SK-N-SH (cell line): ENCODE measurements around the gene EPHB2. TPM values are rescaled to one million over a fixed set of nuclear protein-coding genes. Genes with fewer than 3 reads are reported as not detected.

Source experiments
- CTCF ChIA-PET: fragments of 300-600, 350-600 bp; formaldehyde crosslinking; extraction: SDS; loops from one replicate; lab custom pipeline; 2021; lab: Yijun Ruan, JAX
- POLR2A ChIA-PET: fragments of 350-600 bp; sonication (Branson Sonifier 250); formaldehyde crosslinking; extraction: SDS; loops from one replicate; lab custom pipeline; 2020; ENCODE audit warnings: antibody characterized with exemption, inconsistent platforms; lab: Yijun Ruan, JAX
- DNase-seq: peaks from one replicate; pipeline ENCODE4 v3.0.0; 2012
- H2AFZ ChIP-seq: fragments of 200-600 bp; sonication (generic); 2 replicates; pipeline ENCODE4 v1.8.1; 2016; ENCODE audit warnings: antibody characterized with exemption, mild to moderate bottlenecking, low read depth
- H3F3A ChIP-seq: fragments of 200-600 bp; sonication (generic); replicated peaks from 2 replicates; pipeline ENCODE3; 2016; ENCODE audit warnings: antibody characterized with exemption, mild to moderate bottlenecking; ENCODE audit not compliant: insufficient read depth
- H3K27ac ChIP-seq, 2 experiments: fragments of 200-500 bp in 1 of 2; fragments of 200-600 bp in 1 of 2; sonication (Bioruptor generic) in 1 of 2; sonication (generic), shearing (Covaris generic) in 1 of 2; 2 replicates each; pipeline versions ENCODE4 v1.5.1 to v1.6.1; 2014 to 2016; ENCODE audit warnings: low read depth in 2 of 2, inconsistent platforms in 1 of 2, low read length in 1 of 2, mild to moderate bottlenecking in 1 of 2, mixed read lengths in 1 of 2
- H3K27me3 ChIP-seq: fragments of 200-600 bp; sonication (generic), shearing (Covaris generic); 2 replicates; pipeline ENCODE4 v1.6.1; 2016; ENCODE audit warnings: mixed run types; ENCODE audit not compliant: insufficient read depth
- H3K36me3 ChIP-seq, 2 experiments: fragments of 200-500 bp in 1 of 2; fragments of 200-600 bp in 1 of 2; sonication (Bioruptor generic) in 1 of 2; sonication (generic) in 1 of 2; replicated peaks in 1 of 2; 2 replicates each; pipeline versions ENCODE3 to v1.5.1; 2014 to 2016; ENCODE audit warnings: low read length in 1 of 2, mild to moderate bottlenecking in 1 of 2; ENCODE audit not compliant: insufficient read depth in 2 of 2, control insufficient read depth in 1 of 2
- H3K4me1 ChIP-seq, 2 experiments: fragments of 200-500 bp in 1 of 2; fragments of 200-600 bp in 1 of 2; sonication (Bioruptor generic) in 1 of 2; sonication (generic), shearing (Covaris generic) in 1 of 2; 2 replicates each; pipeline versions ENCODE4 v1.5.1 to v1.6.1; 2014 to 2016; ENCODE audit warnings: low read depth in 1 of 2, low read length in 1 of 2, mixed run types in 1 of 2; ENCODE audit not compliant: insufficient read depth in 2 of 2, control insufficient read depth in 1 of 2
- H3K4me2 ChIP-seq: fragments of 200-600 bp; sonication (generic), shearing (Covaris generic); 2 replicates; pipeline ENCODE4 v1.6.1; 2017; ENCODE audit warnings: mixed run types
- H3K4me3 ChIP-seq, 2 experiments: fragments of 200-500 bp in 1 of 2; fragments of 200-600 bp in 1 of 2; sonication (Bioruptor generic) in 1 of 2; sonication (generic), shearing (Covaris generic) in 1 of 2; 2 replicates each; pipeline versions ENCODE4 v1.5.1 to v1.8.1; 2014 to 2016; ENCODE audit warnings: low read depth in 2 of 2, inconsistent platforms in 1 of 2, low read length in 1 of 2, mild to moderate bottlenecking in 1 of 2, mixed read lengths in 1 of 2, moderate library complexity in 1 of 2
- H3K79me2 ChIP-seq: fragments of 200-600 bp; sonication (generic); 2 replicates; pipeline ENCODE4 v1.8.1; 2017; ENCODE audit warnings: mild to moderate bottlenecking; ENCODE audit not compliant: insufficient read depth
- H3K9ac ChIP-seq: fragments of 200-600 bp; sonication (generic); 2 replicates; pipeline ENCODE4 v1.6.1; 2017; ENCODE audit warnings: mixed run types
- H3K9me2 ChIP-seq: fragments of 200-600 bp; sonication (generic); 2 replicates; pipeline ENCODE4 v1.6.1; 2017; ENCODE audit warnings: mixed run types
- H3K9me3 ChIP-seq: fragments of 200-600 bp; sonication (generic); 2 replicates; pipeline ENCODE4 v1.6.1; 2017; ENCODE audit warnings: mixed run types, mild to moderate bottlenecking, moderate library complexity
- H4K20me1 ChIP-seq: fragments of 200-600 bp; sonication (generic); 2 replicates; pipeline ENCODE4 v1.6.1; 2017; ENCODE audit warnings: mild to moderate bottlenecking, mixed run types; ENCODE audit not compliant: insufficient read depth
- CHD2 ChIP-seq: fragments of 150-350 bp; IDR thresholded peaks from 2 replicates; pipeline ENCODE4 v1.6.1; 2018; ENCODE audit warnings: low read length; ENCODE audit not compliant: partially characterized antibody
- CTCF ChIP-seq: fragments of 200-600 bp; sonication (generic); IDR thresholded peaks from 2 replicates; pipeline ENCODE4 v1.6.1; 2017; ENCODE audit warnings: antibody characterized with exemption, mild to moderate bottlenecking, moderate library complexity
- EP300 ChIP-seq, 2 experiments: IDR thresholded peaks; 2 replicates each; pipeline versions ENCODE4 v1.4.0 to v1.6.1; 2012; ENCODE audit warnings: borderline replicate concordance in 1 of 2, low read depth in 1 of 2, low read length in 1 of 2
- EZH2phosphoT487 ChIP-seq: fragments of 200-600 bp; sonication (generic); IDR thresholded peaks from 2 replicates; pipeline ENCODE4 v1.6.1; 2017; ENCODE audit warnings: low read depth, mixed run types, mild to moderate bottlenecking, antibody characterized with exemption, moderate library complexity, borderline replicate concordance
- FOSL2 ChIP-seq: IDR thresholded peaks from 2 replicates; pipeline ENCODE4 v1.4.0; 2012; ENCODE audit warnings: low read depth, mild to moderate bottlenecking, moderate library complexity, borderline replicate concordance
- FOXJ3 ChIP-seq: sonication (generic); formaldehyde crosslinking; IDR thresholded peaks from 2 replicates; pipeline ENCODE4 v1.5.1; 2020; ENCODE audit warnings: mild to moderate bottlenecking, missing genetic modification reagents
- FOXM1 ChIP-seq: IDR thresholded peaks from 2 replicates; pipeline ENCODE4 v1.4.0; 2012; ENCODE audit warnings: low read depth, mild to moderate bottlenecking
- GATA2 ChIP-seq: sonication (generic); formaldehyde crosslinking; IDR thresholded peaks from 2 replicates; pipeline ENCODE4 v1.5.0; 2020; ENCODE audit warnings: mild to moderate bottlenecking, missing genetic modification reagents
- JUND ChIP-seq: IDR thresholded peaks from 2 replicates; pipeline ENCODE4 v1.4.0; 2012
- MXI1 ChIP-seq: IDR thresholded peaks from 2 replicates; pipeline ENCODE4 v1.6.1; 2012; ENCODE audit warnings: mild to moderate bottlenecking, low read depth, low read length, improper control_type of control experiment
- RCOR1 ChIP-seq: fragments of 150-350 bp; IDR thresholded peaks from 2 replicates; pipeline ENCODE4 v1.6.1; 2017; ENCODE audit warnings: antibody characterized with exemption, low read length
- RXRA ChIP-seq: IDR thresholded peaks from 2 replicates; pipeline ENCODE4 v1.4.0; 2012; ENCODE audit warnings: low read depth, mild to moderate bottlenecking, borderline replicate concordance
- SIN3A ChIP-seq: IDR thresholded peaks from 2 replicates; pipeline ENCODE4 v1.6.1; 2012; ENCODE audit warnings: low read depth, mild to moderate bottlenecking, low read length, moderate library complexity, borderline replicate concordance
- TAF1 ChIP-seq: IDR thresholded peaks from 2 replicates; pipeline ENCODE4 v1.6.1; 2012; ENCODE audit warnings: low read depth, mild to moderate bottlenecking, low read length, moderate library complexity, borderline replicate concordance
- TEAD4 ChIP-seq: IDR thresholded peaks from 2 replicates; pipeline ENCODE4 v1.4.0; 2012; ENCODE audit warnings: mild to moderate bottlenecking, borderline replicate concordance; ENCODE audit not compliant: insufficient read depth
- USF1 ChIP-seq: IDR thresholded peaks from 2 replicates; pipeline ENCODE4 v1.4.0; 2012; ENCODE audit warnings: low read depth, borderline replicate concordance
- USF2 ChIP-seq: fragments of 150-350 bp; IDR thresholded peaks from 2 replicates; pipeline ENCODE4 v1.6.1; 2017; ENCODE audit warnings: antibody characterized with exemption, low read length, low read depth, borderline replicate concordance
- YY1 ChIP-seq: IDR thresholded peaks from 2 replicates; pipeline ENCODE4 v1.4.0; 2012; ENCODE audit warnings: low read depth, mild to moderate bottlenecking
- WGBS: methylation state at CpG from one replicate; pipeline ENCODE4 v1.1.6; 2017; ENCODE audit warnings: low lambda C conversion rate; 5-methylcytosine and 5-hydroxymethylcytosine counted together
- polyA plus RNA-seq, 3 experiments: library from polyadenylated mRNA; depleted of rRNA; stranded (reverse); fragments of >200 nt; gene quantifications; 2 replicates each; pipeline ENCODE4 v1.2.3, GENCODE V29; 2012
- TF ChIP-seq, protein P1 (sequence below): IDR thresholded peaks from 2 replicates; pipeline ENCODE4 v1.6.1; 2012; ENCODE audit warnings: mild to moderate bottlenecking, low read depth, low read length, moderate library complexity
- TF ChIP-seq, protein P2 (sequence below): IDR thresholded peaks from 2 replicates; pipeline ENCODE4 v1.4.0; 2012; ENCODE audit warnings: low read depth, borderline replicate concordance

Gene EPHB2
- polyA plus RNA-seq, 1 of the 3 experiments (the other 2 are of a cell fraction) = 25.2 TPM

DNA sequence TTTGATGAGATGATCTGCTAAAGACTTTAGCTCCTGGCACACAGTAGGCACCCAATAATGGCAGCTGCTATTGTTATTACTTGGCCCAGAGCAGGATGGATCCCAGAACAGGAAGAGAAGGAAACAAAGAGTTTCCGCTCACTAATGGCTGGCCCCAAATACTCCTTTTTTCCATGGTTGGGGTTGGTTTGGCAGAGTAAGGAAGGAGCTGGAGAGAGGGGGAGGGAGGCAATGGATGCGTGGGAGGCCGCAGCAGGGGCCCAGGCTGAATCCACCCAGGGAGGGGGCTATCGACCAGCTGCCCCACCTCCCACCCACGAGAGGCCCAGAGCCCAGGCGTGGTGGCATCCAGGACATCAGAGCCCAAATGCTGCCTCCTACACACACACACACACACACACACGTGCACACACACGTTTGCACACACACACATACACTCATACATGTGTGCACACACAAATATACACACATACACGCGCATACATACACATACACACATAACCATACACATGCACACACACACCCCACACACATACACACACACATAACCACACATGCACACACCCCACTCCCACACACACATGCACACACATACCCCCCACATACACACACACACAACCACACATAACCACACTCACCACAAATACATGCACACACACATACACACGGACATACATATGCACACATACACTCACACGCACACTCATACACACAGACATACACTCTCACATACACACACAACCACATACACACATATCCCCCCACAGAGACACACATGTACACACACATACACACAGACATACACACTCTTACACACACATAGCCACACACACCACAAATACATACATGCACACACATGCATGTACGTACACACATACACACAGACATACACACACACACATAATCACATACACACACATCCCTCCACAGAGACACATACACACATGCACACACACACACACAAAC, 32.4 kb upstream of the EPHB2 start:
- H3K27ac ChIP-seq = no peak overlapping the region
- 85% methylated on average over 13 of the region's 13 CpGs for WGBS
- peaks cover 0 to 5% of the 10 kb centered on the region in 2 experiments; a peak in 1 of 4 replicates for H3K4me1 ChIP-seq
- no peaks in the 10 kb centered on the region for H3K36me3 ChIP-seq
- TF ChIP-seq GATA2 (CRISPR knock-in tag) (no peak), FOSL2 (no peak), YY1 (no peak), SIN3A (no peak), RXRA (no peak), EZH2phosphoT487 (no peak), CHD2 (no peak), EP300 (IDR thresholded peaks at IDR 0.05; ENCODE audit: borderline replicate concordance in 1 of 2, low read depth in 1 of 2, low read length in 1 of 2) (no peak), RCOR1 (no peak), USF1 (no peak), JUND (no peak), USF2 (no peak), FOXM1 (no peak), TEAD4 (no peak), TAF1 (no peak), CTCF (no peak), FOXJ3 (CRISPR knock-in tag) (no peak), MXI1 (no peak)
- TF ChIP-seq, protein P1, sequence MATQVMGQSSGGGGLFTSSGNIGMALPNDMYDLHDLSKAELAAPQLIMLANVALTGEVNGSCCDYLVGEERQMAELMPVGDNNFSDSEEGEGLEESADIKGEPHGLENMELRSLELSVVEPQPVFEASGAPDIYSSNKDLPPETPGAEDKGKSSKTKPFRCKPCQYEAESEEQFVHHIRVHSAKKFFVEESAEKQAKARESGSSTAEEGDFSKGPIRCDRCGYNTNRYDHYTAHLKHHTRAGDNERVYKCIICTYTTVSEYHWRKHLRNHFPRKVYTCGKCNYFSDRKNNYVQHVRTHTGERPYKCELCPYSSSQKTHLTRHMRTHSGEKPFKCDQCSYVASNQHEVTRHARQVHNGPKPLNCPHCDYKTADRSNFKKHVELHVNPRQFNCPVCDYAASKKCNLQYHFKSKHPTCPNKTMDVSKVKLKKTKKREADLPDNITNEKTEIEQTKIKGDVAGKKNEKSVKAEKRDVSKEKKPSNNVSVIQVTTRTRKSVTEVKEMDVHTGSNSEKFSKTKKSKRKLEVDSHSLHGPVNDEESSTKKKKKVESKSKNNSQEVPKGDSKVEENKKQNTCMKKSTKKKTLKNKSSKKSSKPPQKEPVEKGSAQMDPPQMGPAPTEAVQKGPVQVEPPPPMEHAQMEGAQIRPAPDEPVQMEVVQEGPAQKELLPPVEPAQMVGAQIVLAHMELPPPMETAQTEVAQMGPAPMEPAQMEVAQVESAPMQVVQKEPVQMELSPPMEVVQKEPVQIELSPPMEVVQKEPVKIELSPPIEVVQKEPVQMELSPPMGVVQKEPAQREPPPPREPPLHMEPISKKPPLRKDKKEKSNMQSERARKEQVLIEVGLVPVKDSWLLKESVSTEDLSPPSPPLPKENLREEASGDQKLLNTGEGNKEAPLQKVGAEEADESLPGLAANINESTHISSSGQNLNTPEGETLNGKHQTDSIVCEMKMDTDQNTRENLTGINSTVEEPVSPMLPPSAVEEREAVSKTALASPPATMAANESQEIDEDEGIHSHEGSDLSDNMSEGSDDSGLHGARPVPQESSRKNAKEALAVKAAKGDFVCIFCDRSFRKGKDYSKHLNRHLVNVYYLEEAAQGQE = no peak
- TF ChIP-seq, protein P2, sequence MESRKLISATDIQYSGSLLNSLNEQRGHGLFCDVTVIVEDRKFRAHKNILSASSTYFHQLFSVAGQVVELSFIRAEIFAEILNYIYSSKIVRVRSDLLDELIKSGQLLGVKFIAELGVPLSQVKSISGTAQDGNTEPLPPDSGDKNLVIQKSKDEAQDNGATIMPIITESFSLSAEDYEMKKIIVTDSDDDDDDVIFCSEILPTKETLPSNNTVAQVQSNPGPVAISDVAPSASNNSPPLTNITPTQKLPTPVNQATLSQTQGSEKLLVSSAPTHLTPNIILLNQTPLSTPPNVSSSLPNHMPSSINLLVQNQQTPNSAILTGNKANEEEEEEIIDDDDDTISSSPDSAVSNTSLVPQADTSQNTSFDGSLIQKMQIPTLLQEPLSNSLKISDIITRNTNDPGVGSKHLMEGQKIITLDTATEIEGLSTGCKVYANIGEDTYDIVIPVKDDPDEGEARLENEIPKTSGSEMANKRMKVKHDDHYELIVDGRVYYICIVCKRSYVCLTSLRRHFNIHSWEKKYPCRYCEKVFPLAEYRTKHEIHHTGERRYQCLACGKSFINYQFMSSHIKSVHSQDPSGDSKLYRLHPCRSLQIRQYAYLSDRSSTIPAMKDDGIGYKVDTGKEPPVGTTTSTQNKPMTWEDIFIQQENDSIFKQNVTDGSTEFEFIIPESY = no peak
- H3K9me2 ChIP-seq = no peaks in the 10 kb centered on the region
- ChIA-PET POLR2A (no interaction called here), CTCF (interaction anchor here (0.9 to 2.7 kb wide), 4 partner anchors 27 to 286 kb away, joined by 3 to 11 read pairs (median 5); no protein-coding TSS in a partner anchor)
- H3K4me3 ChIP-seq = no peak overlapping the region
- DNase-seq = no peak
- H3K4me2 ChIP-seq = no peak overlapping the region
- H3K9ac ChIP-seq = no peak overlapping the region
- no peaks in the 10 kb centered on the region for H3K27me3 ChIP-seq
- H3F3A ChIP-seq = peaks cover 5% of the 10 kb centered on the region
- H3K79me2 ChIP-seq = no peaks in the 10 kb centered on the region
- H4K20me1 ChIP-seq = no peaks in the 10 kb centered on the region
- no peak overlapping the region for H2AFZ ChIP-seq
- H3K9me3 ChIP-seq = no peaks in the 10 kb centered on the region
